Mesenteric fat pad (tissue), 1 donor: ENCODE results near the gene MEGF6. TPM values are rescaled to one million over a fixed set of nuclear protein-coding genes. Genes with fewer than 3 reads are reported as not detected.

Experiments
- DNase-seq: peaks from one replicate; pipeline ENCODE4 v3.0.0-alpha.2; 2020; ENCODE audit warnings: low spot score
- microRNA-seq: library from miRNA; unstranded; fragments of <30 nt; microRNA quantifications from one replicate; pipeline ENCODE4 v1.2.0, GENCODE V29; 2020; ENCODE audit warnings: borderline number of aligned reads
- total RNA-seq: library from RNA; stranded (reverse); fragmentation: NEBNext Ultra II Directional; extraction: Animal tissue kit (Norgen Biotek cat#: 25700); gene quantifications from one replicate; pipeline ENCODE4 v1.2.1, GENCODE V29; 2021
- donor health status: DM: yes; HTN: yes; CAD: no.

Gene MEGF6
- total RNA-seq, 1 donor from 2014 or later, result 61.1 TPM

DNA sequence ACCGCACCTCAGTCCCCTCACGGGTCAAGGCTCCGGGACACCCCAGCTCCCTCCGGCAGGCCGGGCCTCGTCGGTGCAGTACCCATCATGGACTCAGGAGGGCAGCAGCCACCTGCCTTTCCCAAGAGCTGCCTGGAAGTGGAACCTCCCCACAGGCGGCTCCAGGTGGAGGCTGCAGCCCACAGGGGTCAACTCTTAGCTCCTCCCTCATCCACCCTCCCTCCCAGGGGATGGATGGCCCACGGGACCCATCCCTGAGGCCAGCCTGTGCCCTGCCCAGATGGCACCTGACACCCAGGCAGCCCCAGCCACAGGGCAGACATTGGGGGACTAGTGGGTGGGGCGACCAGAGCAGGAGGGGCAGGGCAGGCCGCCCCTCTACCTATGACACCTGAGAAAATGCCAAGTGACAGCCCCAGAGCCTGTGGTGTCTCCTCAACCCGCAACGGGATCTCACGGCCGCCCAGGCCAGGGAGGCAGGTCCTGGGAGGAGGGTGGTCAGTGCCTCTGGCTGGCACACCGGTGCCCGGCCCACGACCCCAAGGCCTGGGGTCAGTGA is 158.0 kb downstream of the MEGF6 start:
- no peak for DNase-seq

DNA sequence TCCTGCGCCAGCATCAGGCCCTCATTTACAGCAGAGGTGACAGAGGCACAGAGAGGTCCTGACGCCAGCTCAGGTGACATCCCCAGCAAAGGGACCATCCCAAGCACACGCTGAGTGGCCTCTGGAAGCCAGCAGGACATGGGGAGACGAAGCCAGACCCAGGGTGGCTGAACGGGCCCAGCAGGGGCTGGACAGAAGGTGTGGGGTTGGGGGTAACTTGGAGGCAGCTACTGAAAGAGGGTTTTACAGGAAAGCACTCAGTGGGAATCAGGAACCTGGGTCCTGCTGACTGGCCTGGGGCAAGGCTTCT is 158.5 kb downstream of the MEGF6 start:
- no peak for DNase-seq

DNA sequence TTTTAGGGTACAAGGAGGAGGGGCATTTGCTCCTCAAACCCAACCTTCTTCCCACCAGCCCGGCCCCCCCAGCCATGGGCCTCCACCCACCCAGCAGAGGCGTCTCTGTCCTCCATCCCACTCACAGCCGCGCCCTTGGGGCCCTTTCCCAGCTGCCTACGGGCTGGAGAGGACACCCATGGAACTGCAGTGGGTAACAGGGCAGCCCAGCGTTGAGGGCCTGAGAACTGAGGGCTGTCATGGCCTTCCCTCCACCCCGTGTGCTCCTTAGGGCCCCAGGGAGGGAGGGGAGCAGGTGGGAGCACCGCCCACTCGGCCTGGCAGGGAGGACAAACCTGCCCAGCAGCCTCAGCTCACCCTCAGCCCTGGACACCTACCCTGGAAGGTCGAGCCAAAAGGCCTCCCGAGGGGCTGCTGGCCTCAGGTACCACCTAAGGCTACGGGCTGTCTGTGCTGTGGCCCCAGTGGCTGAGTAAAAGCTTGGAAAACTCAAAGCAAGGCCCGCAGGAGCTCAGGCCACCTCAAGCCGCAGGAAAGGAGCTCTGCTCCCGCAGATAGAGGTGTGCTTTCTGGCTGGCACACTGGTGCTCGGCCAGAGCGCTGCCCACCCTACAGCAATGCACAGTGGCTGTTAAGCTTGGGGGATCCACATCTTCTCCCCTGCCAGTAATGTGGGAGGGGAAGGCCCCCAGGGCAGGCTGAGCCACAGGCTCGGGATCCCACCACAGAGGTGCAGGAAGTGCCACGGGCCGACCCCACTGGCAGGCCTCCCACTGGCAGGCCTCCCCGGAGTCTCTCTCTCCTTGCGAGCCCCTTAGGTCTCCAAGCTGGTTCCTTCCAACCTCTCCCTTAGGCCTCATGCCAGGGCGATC is 159.1 kb downstream of the MEGF6 start:
- no peak for DNase-seq

DNA sequence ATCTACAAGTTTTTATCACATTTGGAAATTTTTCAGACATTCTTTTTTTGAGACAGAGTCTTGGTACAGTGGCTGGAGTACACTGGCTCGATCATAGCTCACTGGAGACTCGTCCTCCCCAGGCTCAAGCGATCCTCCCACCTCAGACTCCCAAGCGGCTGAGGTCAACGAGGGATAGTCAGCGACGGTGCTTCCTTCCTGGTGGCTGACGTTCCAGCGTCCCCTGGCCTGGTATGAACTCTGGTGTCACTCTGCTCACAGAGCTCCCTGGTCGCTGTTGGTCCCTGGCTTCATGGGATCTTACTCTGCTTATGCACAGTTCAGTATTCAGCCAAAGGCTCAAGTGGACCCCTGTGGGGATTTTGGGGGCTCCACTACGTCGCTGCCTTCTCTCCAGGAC is 160.3 kb downstream of the MEGF6 start:
- no peak for DNase-seq

DNA sequence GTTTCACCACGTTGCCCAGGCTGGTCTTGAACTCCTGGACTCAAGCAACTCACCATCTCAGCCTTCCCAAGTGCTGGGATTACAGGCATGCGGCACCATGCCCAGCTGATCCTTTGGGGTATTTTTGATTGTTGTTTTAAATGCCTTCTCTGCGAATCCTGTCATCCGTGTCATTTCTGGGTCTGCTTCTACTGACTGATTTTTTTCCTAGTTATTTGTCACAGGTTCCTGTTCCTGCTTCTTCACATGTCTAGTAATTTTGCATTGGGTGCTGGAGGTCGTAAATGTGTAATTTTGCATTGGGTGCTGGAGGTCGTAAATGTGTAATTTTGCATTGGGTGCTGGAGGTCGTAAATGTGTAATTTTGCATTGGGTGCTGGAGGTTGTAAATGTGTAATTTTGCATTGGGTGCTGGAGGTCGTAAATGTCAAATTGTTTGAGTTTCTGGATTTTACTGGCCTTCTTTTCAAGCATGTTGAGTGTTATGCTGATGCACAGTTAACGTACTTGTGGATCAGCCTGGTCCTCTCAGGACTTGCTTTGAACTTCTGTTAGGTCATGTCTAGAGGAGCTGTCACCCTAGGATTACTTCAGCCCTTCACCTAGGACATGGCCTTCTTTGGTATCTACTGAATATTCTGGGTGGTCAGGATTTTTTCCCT is 161.0 kb downstream of the MEGF6 start:
- no peak for DNase-seq

DNA sequence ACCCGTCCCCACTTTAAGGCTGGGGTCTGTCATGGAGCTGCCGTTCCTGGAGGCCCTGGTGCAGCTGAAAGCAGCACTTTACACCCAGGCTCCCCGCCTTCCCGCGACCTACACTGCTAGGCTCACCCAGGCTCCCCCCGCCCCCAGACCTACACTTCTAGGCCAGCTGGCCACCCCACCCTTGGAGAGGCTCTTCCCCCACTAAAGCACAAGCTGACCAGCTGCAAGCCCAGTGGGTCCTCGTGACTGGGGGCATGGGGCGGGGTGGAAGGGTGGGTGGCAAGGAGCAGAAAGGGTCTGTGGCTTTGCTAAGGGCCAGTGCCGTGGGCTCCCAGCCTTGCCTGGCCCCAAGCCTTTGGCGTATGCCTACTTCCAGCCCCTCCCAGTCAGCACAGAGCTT is 166.6 kb downstream of the MEGF6 start:
- DNase-seq, result no peak

DNA sequence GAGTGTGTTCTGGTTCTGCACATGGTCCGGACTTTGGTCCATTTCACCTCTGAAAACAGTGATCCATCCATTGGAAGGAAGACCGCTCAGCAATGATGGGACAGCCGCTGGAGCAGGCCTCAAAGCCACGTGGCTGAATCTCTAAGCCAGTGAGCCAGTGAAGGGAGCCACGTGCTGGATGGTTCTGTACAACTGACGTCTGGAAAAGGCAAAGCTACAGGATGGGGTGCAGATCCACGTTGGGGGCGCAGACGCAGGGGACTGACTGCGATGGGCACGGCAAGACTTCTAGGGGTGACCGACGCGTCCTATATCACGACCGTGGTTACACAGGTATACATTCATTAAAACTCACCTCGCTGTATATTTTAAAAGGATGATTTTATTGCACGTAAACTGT is 167.0 kb downstream of the MEGF6 start:
- DNase-seq, result no peak

DNA sequence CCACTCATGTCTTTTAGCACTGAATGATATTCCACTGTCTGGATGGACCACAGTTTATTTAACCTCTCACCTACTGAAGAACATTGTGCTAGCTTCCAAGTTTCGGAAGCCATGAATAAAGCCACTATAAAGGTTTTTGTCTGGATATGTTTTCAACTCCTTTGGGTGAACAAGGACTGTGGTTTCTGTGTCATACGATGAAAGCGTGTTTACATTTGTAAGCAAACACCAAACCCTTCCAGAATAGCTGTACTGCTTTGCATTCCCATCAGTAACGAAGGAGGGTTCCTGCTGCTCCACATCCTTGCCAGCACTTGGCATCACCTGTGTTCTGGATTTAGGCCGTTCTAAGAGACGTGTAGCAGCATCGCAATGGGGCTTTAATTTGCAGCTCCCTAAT is 167.5 kb downstream of the MEGF6 start:
- DNase-seq, result no peak

DNA sequence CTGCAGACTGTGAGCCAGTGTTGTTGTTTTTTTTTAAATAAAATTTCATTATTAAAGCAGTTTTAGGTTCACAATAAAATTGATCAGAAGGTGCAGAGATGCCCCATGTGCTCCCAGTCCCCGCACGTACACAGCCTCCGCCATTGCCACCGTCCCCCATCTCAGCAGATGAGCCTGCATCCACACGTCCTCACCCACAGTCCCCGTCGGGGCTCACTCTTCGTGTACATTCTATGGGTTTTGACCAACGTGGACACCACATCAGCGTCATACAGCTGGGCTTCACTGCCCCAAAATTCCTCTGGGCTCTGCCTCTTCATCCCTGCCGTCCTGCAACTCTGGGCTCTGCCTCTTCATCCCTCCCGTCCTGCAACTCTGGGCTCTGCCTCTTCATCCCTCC is 168.4 kb downstream of the MEGF6 start:
- no peak for DNase-seq

DNA sequence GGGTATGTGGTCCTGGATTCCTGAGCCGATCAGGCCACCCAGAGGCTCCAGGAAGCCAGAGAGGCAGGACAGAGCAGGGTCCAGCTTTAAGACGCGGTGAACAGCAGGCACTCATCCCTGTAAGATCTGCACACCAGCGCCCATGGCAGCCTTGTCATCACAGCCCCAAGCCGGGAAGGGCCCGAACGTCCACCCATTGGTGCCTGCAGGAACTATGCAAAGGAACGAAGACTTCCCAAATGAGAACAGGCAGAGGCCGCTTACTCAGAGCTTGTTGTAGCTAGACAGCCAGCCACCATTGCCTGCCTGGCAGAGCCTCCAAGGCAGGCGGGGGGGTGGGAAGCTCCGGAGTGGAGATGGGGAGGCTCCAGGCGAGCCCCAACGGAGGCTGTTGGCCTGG is 169.0 kb downstream of the MEGF6 start:
- no peak for DNase-seq

DNA sequence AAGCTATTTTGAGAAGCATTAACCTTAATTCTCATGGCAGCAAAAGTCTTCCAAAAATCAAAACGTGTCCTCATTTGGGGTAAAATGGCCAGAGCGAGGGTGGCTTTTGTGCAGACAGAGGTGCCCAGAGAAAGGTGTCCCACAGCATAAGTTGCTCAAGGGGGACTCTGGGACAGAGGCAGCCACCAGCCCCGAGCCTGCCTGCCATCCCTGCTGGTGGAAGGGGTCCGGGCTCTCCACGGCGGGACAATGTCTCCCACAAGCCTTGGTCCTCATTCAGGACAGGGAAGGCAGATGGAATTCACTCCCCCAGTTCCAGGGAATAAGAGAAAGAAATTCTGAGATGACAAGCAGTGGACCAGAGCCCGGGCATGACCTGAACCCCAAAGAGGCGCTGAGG is 169.4 kb downstream of the MEGF6 start:
- DNase-seq, result no peak

DNA sequence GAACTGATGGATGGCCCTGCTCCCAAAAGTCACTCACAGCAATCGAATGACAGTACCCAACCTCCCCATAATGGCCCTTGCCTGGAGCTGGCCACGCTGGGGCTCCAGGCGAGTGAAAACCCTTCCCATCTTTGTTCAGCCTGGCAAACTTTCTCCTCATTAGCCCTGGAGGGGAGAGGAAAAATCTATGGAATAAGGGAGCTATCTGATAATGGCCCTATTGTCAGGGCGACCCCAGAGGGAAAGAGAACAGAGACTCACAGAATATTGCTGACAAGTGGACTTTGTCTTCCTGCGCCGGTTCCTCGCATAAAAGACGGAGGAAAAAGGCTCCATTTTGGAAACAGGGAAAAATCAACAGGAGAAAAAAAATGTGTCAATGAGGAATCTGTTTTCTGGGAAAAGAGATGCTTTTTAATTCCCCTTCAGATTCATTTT is 169.9 kb downstream of the MEGF6 start:
- no peak for DNase-seq

DNA sequence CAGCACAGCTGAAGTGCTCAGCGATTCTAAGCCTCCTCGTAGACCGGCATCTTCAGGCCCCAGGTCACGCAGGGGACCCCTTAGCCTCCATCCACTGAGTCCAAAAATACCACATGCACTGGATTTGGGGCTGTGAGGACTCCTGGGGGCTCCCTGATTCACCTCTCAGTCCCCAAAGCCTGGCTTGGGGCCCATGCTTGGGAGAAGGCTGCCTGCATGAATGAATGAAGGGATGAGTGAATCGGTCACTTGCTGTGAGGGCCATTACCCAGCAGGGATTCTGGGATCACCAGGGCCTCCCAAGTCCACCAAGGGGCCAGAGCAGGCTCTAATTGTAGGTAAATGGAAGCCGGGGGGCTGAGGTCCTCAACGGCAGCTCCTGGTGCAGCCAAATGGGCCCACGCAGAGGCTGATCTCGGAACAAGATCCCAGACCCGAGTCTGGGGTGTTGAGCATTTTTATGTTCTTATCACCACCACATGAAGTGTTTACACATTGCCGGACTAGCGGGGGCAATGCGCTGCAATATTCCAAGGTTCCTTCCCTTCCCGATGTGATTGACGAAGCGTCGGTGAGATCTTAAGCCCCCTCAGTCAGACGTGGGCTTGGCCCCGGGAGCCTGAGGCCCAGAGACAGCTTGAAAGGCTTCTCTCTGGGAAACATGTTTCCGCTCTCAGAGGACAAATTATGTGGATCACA is 170.4 kb downstream of the MEGF6 start:
- no peak for DNase-seq

DNA sequence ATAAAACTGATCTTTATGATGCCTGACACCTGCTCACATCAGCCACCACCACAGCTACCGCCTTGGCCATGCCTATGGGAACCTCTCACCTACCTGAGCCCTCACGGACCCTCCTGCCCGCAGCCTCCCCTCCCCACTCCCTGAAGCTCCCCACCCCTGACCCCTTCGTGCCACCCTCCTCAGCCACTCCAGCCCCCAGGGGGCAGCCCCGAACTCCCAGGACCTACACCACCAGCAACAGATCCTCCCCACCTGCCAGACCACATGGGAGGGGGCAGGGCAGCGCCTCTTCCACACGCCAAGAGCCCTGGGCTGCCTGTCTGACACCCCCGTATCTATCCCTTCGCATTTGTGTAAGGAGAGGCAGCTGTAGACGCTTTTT is 171.0 kb downstream of the MEGF6 start:
- DNase-seq, result no peak

Small RNA genes within 50 kb of the gene (microRNA-seq; reads per million reads assigned to microRNA genes)
- gene MIR551A, result not detected

Other genes with a start within 250 kb of the MEGF6 start
- 1.6 TPM for gene ARHGEF16, start 156.8 kb downstream of the MEGF6 start, total RNA-seq
- gene TPRG1L, start 13.5 kb upstream of the MEGF6 start, total RNA-seq, result 54.0 TPM
- 14.8 TPM for gene WRAP73, start 38.6 kb upstream of the MEGF6 start, total RNA-seq
- not detected for gene TP73, start 41.0 kb upstream of the MEGF6 start, total RNA-seq
- gene CCDC27, start 140.9 kb upstream of the MEGF6 start, total RNA-seq, result not detected
- gene SMIM1, start 161.2 kb upstream of the MEGF6 start, total RNA-seq, result 3.7 TPM
- gene LRRC47, start 185.0 kb upstream of the MEGF6 start, total RNA-seq, result 38.7 TPM
- 45.0 TPM for gene CEP104, start 245.7 kb upstream of the MEGF6 start, total RNA-seq
- 4.4 TPM for gene DFFB, start 246.0 kb upstream of the MEGF6 start, total RNA-seq